H1 (cell line): ENCODE results near the gene MAGI3. TPM values are rescaled to one million over a fixed set of nuclear protein-coding genes. Genes with fewer than 3 reads are reported as not detected.

Experiments used
- CTCF ChIA-PET: fragments of 300-600 bp; sonication (Branson Sonifier 250); formaldehyde crosslinking; loops from one replicate; lab custom pipeline; 2021; ENCODE audit not compliant: partially characterized antibody; lab: Charles Lee
- POLR2A ChIA-PET: fragments of 300-600 bp; sonication (Branson Sonifier 250); formaldehyde crosslinking; loops from one replicate; lab custom pipeline; 2021; ENCODE audit warnings: inconsistent platforms; ENCODE audit not compliant: partially characterized antibody; lab: Charles Lee
- DNase-seq, 2 experiments: peaks; one replicate each; pipeline versions ENCODE4 v3.0.0 to v3.0.0-alpha.2; 2010 to 2022; ENCODE audit warnings: low spot score in 2 of 2, low read depth in 1 of 2, mixed read lengths in 1 of 2
- FAIRE-seq: peaks from 2 replicates; lab custom pipeline; 2011; peaks lifted over from hg19 to GRCh38; lab: Jason Lieb, UNC
- H2AFZ ChIP-seq: 2 replicates; pipeline ENCODE4 v1.8.1; 2012; ENCODE audit warnings: low read length, inconsistent platforms
- H2AK5ac ChIP-seq: 2 replicates; pipeline ENCODE4 v1.6.1; 2013; ENCODE audit warnings: low read depth, low read length
- H2BK120ac ChIP-seq: replicated peaks from 2 replicates; pipeline ENCODE3; 2013; ENCODE audit warnings: low read depth, low read length, inconsistent platforms
- H2BK12ac ChIP-seq: 2 replicates; pipeline ENCODE4 v1.6.1; 2013; ENCODE audit warnings: low read depth, low read length
- H2BK15ac ChIP-seq: 2 replicates; pipeline ENCODE4 v1.6.1; 2013; ENCODE audit warnings: low read length
- H2BK20ac ChIP-seq: 2 replicates; pipeline ENCODE4 v1.6.1; 2013; ENCODE audit warnings: low read length
- H2BK5ac ChIP-seq: 2 replicates; pipeline ENCODE4 v1.6.1; 2013; ENCODE audit warnings: low read depth, low read length
- H3K14ac ChIP-seq: 2 replicates; pipeline ENCODE4 v1.6.1; 2013; ENCODE audit warnings: inconsistent platforms; ENCODE audit not compliant: insufficient read length
- H3K18ac ChIP-seq: 2 replicates; pipeline ENCODE4 v1.6.1; 2013; ENCODE audit warnings: low read length; ENCODE audit errors: extremely low read depth
- H3K23ac ChIP-seq: 2 replicates; pipeline ENCODE4 v1.6.1; 2013; ENCODE audit warnings: inconsistent platforms; ENCODE audit not compliant: insufficient read length
- H3K23me2 ChIP-seq: 2 replicates; pipeline ENCODE4 v1.6.1; 2013; ENCODE audit warnings: low read depth, low read length
- H3K27ac ChIP-seq: 2 replicates; pipeline ENCODE4 v1.6.1; 2011; ENCODE audit warnings: low read depth, low read length, inconsistent platforms
- H3K27me3 ChIP-seq, 4 experiments: replicated peaks in 1 of 4; 1 replicate in 1 of 4; 2 replicates in 3 of 4; pipeline versions ENCODE4 v1.6.1 to v1.8.1; 2011 to 2013; ENCODE audit warnings: low read length in 3 of 4, mild to moderate bottlenecking in 3 of 4, inconsistent platforms in 2 of 4, mixed read lengths in 2 of 4, moderate library complexity in 1 of 4; ENCODE audit not compliant: control insufficient read depth in 3 of 4, insufficient read depth in 3 of 4; ENCODE audit errors: extremely low read depth in 1 of 4
- H3K36me3 ChIP-seq, 4 experiments: 2 replicates each; pipeline versions ENCODE4 v1.6.1 to v1.8.1; 2011 to 2013; ENCODE audit warnings: mild to moderate bottlenecking in 4 of 4, low read length in 3 of 4, moderate library complexity in 2 of 4, control low read depth in 1 of 4, inconsistent platforms in 1 of 4; ENCODE audit not compliant: insufficient read depth in 4 of 4, control insufficient read depth in 2 of 4
- H3K4ac ChIP-seq: replicated peaks from 2 replicates; pipeline ENCODE3; 2013; ENCODE audit warnings: low read length, low read depth, mixed read lengths, inconsistent platforms; ENCODE audit not compliant: insufficient read length
- H3K4me1 ChIP-seq, 4 experiments: replicated peaks in 1 of 4; 1 replicate in 1 of 4; 2 replicates in 3 of 4; pipeline versions ENCODE4 v1.6.1 to v1.8.1; 2011 to 2013; ENCODE audit warnings: low read length in 3 of 4, inconsistent platforms in 2 of 4, mixed read lengths in 1 of 4; ENCODE audit not compliant: insufficient read depth in 4 of 4, control insufficient read depth in 3 of 4
- H3K4me2 ChIP-seq, 2 experiments: 2 replicates each; pipeline versions ENCODE4 v1.6.1 to v1.8.1; 2011 to 2013; ENCODE audit warnings: low read depth in 2 of 2, low read length in 2 of 2, control low read depth in 1 of 2, inconsistent platforms in 1 of 2, mild to moderate bottlenecking in 1 of 2; ENCODE audit not compliant: insufficient read depth in 1 of 2
- H3K4me3 ChIP-seq, 4 experiments: fragments of 200-600, 300-600 bp in 1 of 4; sonication (generic), shearing (Covaris generic), sonication (Bioruptor Twin) in 1 of 4; 2 replicates each; pipeline versions ENCODE4 v1.5.1 to v1.8.1; 2011 to 2016; ENCODE audit warnings: low read length in 4 of 4, low read depth in 3 of 4, control low read depth in 2 of 4, inconsistent platforms in 2 of 4, mild to moderate bottlenecking in 2 of 4, mixed read lengths in 1 of 4, moderate library complexity in 1 of 4; ENCODE audit not compliant: insufficient read depth in 2 of 4; ENCODE audit errors: extremely low read depth in 1 of 4
- H3K56ac ChIP-seq: replicated peaks from 2 replicates; pipeline ENCODE3; 2013; ENCODE audit warnings: low read depth, mild to moderate bottlenecking, mixed read lengths, low read length, inconsistent platforms; ENCODE audit not compliant: insufficient read length
- H3K79me1 ChIP-seq: 2 replicates; pipeline ENCODE4 v1.6.1; 2013; ENCODE audit warnings: low read depth, low read length, control low read depth
- H3K79me2 ChIP-seq, 2 experiments: 2 replicates each; pipeline versions ENCODE4 v1.6.1 to v1.8.1; 2012 to 2013; ENCODE audit warnings: low read length in 2 of 2, mild to moderate bottlenecking in 2 of 2, inconsistent platforms in 1 of 2; ENCODE audit not compliant: insufficient read depth in 2 of 2, control insufficient read depth in 1 of 2
- H3K9ac ChIP-seq, 4 experiments: replicated peaks in 1 of 4; 1 replicate in 1 of 4; 2 replicates in 3 of 4; pipeline versions ENCODE4 v1.6.1 to v1.8.1; 2011 to 2013; ENCODE audit warnings: low read depth in 3 of 4, low read length in 3 of 4, control low read depth in 2 of 4, mild to moderate bottlenecking in 2 of 4, moderate library complexity in 2 of 4, inconsistent platforms in 1 of 4; ENCODE audit errors: extremely low read depth in 1 of 4
- H3K9me3 ChIP-seq, 2 experiments: 2 replicates each; pipeline versions ENCODE4 v1.6.1 to v1.8.1; 2012 to 2013; ENCODE audit warnings: mild to moderate bottlenecking in 2 of 2, moderate library complexity in 2 of 2, control low read depth in 1 of 2, inconsistent platforms in 1 of 2, low read depth in 1 of 2, low read length in 1 of 2, mixed read lengths in 1 of 2; ENCODE audit not compliant: insufficient read depth in 2 of 2
- H4K20me1 ChIP-seq, 2 experiments: replicated peaks in 1 of 2; 2 replicates each; pipeline versions ENCODE3 to v1.8.1; 2011 to 2013; ENCODE audit warnings: inconsistent platforms in 2 of 2, low read length in 2 of 2, mild to moderate bottlenecking in 1 of 2; ENCODE audit not compliant: insufficient read depth in 2 of 2, control insufficient read depth in 1 of 2
- H4K5ac ChIP-seq: 2 replicates; pipeline ENCODE4 v1.6.1; 2013; ENCODE audit warnings: low read length, low read depth, mixed read lengths, inconsistent platforms; ENCODE audit not compliant: insufficient read length
- H4K8ac ChIP-seq: 2 replicates; pipeline ENCODE4 v1.8.0; 2013; ENCODE audit warnings: mild to moderate bottlenecking, moderate library complexity, low read length, inconsistent platforms; ENCODE audit not compliant: insufficient read depth; ENCODE audit errors: extremely low read depth
- H4K91ac ChIP-seq: replicated peaks from 2 replicates; pipeline ENCODE3; 2013; ENCODE audit warnings: low read length, mixed read lengths, inconsistent platforms; ENCODE audit not compliant: insufficient read length
- FOSL1 ChIP-seq: IDR thresholded peaks from 2 replicates; pipeline ENCODE4 v1.6.1; 2011; ENCODE audit warnings: mild to moderate bottlenecking, low read depth, low read length, moderate library complexity; ENCODE audit not compliant: insufficient read depth
- KDM1A ChIP-seq: fragments of 200-600, 300-600 bp; sonication (generic); IDR thresholded peaks from 2 replicates; pipeline ENCODE4 v1.7.1; 2016; ENCODE audit warnings: mild to moderate bottlenecking, low read length, borderline replicate concordance
- KDM4A ChIP-seq: IDR thresholded peaks from one replicate; pipeline ENCODE4 v1.7.1; 2012; ENCODE audit warnings: low read depth, mild to moderate bottlenecking, moderate library complexity, low read length, inconsistent platforms; ENCODE audit not compliant: severe bottlenecking
- RXRA ChIP-seq: IDR thresholded peaks from 2 replicates; pipeline ENCODE4 v1.6.1; 2011; ENCODE audit warnings: low read depth, mild to moderate bottlenecking, low read length, moderate library complexity; ENCODE audit not compliant: insufficient read depth
- SP1 ChIP-seq: IDR thresholded peaks from 2 replicates; pipeline ENCODE4 v1.6.1; 2011; ENCODE audit warnings: low read depth, low read length
- TAF1 ChIP-seq: IDR thresholded peaks from 2 replicates; pipeline ENCODE4 v1.6.1; 2011; ENCODE audit warnings: mild to moderate bottlenecking, low read depth, low read length
- TBP ChIP-seq: IDR thresholded peaks from 2 replicates; pipeline ENCODE4 v1.6.1; 2011; ENCODE audit warnings: low read depth, low read length, improper control_type of control experiment
- TCF12 ChIP-seq: IDR thresholded peaks from 2 replicates; pipeline ENCODE4 v1.6.1; 2011; ENCODE audit warnings: low read depth, mild to moderate bottlenecking, low read length
- YY1 ChIP-seq: IDR thresholded peaks from 2 replicates; pipeline ENCODE4 v1.6.1; 2011; ENCODE audit warnings: low read depth, mild to moderate bottlenecking, low read length
- polyA plus RNA-seq, 7 experiments: library from polyadenylated mRNA; depleted of rRNA in 3 of 7; stranded (reverse) in 5 of 7; unstranded in 2 of 7; fragments of >200 nt in 5 of 7; fragments of 200-250 nt in 2 of 7; gene quantifications; 1 replicate in 5 of 7; 2 replicates in 1 of 7; 4 replicates in 1 of 7; pipeline versions ENCODE4 v1.2.1 to v1.2.3, GENCODE V29; 2011 to 2013; ENCODE audit warnings: missing spikeins in 2 of 7, mixed read lengths in 2 of 7
- total RNA-seq: library from RNA; stranded (reverse); fragmentation: NEBNext Ultra II Directional; extraction: Animal tissue kit (Norgen Biotek cat#: 25700); gene quantifications from 2 replicates; pipeline ENCODE4 v1.2.1, GENCODE V29; 2021

Gene MAGI3
- total and polyA plus RNA-seq, 2 of the 8 experiments (the other 6 are each of a cell fraction or from before 2014, with no cell fraction given) = 2.3 to 7.8 TPM

DNA sequence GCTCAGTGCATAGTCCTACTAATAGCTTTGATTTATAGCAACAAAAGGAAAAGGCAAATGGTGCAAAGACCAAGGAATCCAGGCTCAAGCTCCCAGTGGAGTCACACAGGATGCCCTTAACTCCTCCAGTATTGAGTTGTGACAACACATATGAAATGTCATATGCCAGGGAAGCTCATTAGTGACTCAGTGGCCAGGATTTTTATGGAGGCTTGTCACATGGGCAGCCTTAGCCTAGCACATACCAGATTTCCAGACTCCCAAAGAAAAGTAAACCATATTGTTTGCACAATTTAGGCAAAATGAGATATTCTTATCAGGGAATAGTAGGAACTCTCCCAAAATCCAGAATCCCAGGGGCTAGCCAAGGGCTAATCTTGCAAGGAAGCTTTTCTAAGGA is 129.2 kb downstream of the MAGI3 start:
- Histone ChIP-seq H3K56ac (no peak overlapping the region), H2BK5ac (no peak overlapping the region)
- TF ChIP-seq RXRA (no peak), FOSL1 (no peak), TBP (no peak), KDM1A (no peak), TCF12 (no peak), KDM4A (no peak), SP1 (no peak), YY1 (no peak), TAF1 (no peak)

More for the DNA sequence above, 129.2 kb downstream of the MAGI3 start:
- Histone ChIP-seq H3K4me3 (no peak overlapping the region), H3K79me1 (no peaks in the 10 kb centered on the region), H3K9me3 (peaks cover 5 to 9% of the 10 kb centered on the region in 2 experiments; a peak in 2 of 4 replicates), H3K14ac (no peak overlapping the region), H3K36me3 (no peaks in the 10 kb centered on the region), H3K9ac (no peak overlapping the region), H2BK12ac (no peak overlapping the region), H2AFZ (no peak overlapping the region), H4K5ac (no peak overlapping the region), H4K91ac (no peak overlapping the region), H4K20me1 (no peaks in the 10 kb centered on the region), H3K18ac (no peak overlapping the region), H3K4me2 (no peak overlapping the region), H3K23ac (no peak overlapping the region), H3K27ac (no peak overlapping the region), H3K27me3 (no peaks in the 10 kb centered on the region), H3K23me2 (no peaks in the 10 kb centered on the region), H2BK120ac (no peak overlapping the region), H2BK15ac (no peak overlapping the region), H3K79me2 (no peaks in the 10 kb centered on the region), H2BK20ac (no peak overlapping the region), H3K4ac (no peak overlapping the region), H3K4me1 (no peaks in the 10 kb centered on the region), H2AK5ac (no peak overlapping the region), H4K8ac (no peak overlapping the region)
- FAIRE-seq (no peak), DNase-seq (no peak)
- POLR2A ChIA-PET = no interaction called here
- CTCF ChIA-PET = no interaction called here
